ENCODE measurements around the gene HOXA2. TPM values are rescaled to one million over a fixed set of nuclear protein-coding genes. Genes with fewer than 3 reads are reported as not detected.

The HOXA2 gene
- total and polyA plus RNA-seq, 4 donors: 0.05 to 0.13 (median 0.08) TPM

- H3K27me3 ChIP-seq (ENCODE audit: control insufficient read depth in 4 of 4, insufficient read depth in 4 of 4, low read length in 3 of 4): peaks cover 19 to 49% (median 40%) of the 10 kb centered on the region in 4 donors
- DNase-seq (ENCODE audit: low spot score): no peak
- no peak overlapping the region for H3K9ac ChIP-seq (ENCODE audit: low read depth in 1 of 2, low read length in 2 of 2)
Observed at GRCh38 chr7:27151341-27151930, 49.0 kb upstream of the HOXA2 start.

GRCh38 chr7:27150568-27151340 lies 48.3 kb upstream of the HOXA2 start:
- Histone ChIP-seq H3K9ac (ENCODE audit: low read depth in 1 of 2, low read length in 2 of 2) (no peak overlapping the region), H3K4me3 (ENCODE audit: low read depth in 1 of 3, low read length in 3 of 3) (peak overlapping the region in 2 of 3 donors; percentile 23 to 46), H3K36me3 (ENCODE audit: control insufficient read depth in 4 of 4, insufficient read depth in 3 of 4, low read depth in 1 of 4, low read length in 3 of 4) (no peaks in the 10 kb centered on the region), H3K4me1 (ENCODE audit: control insufficient read depth in 4 of 4, insufficient read depth in 4 of 4, low read length in 3 of 4) (peaks cover 10 to 34% (median 19%) of the 10 kb centered on the region in 4 donors), H3K9me3 (ENCODE audit: control insufficient read depth in 4 of 4, low read length in 3 of 4) (peaks cover 0 to 5% (median 0%) of the 10 kb centered on the region in 4 donors), H3K27ac (ENCODE audit: low read depth in 1 of 2, low read length in 2 of 2) (no peak overlapping the region), H3K27me3 (ENCODE audit: control insufficient read depth in 4 of 4, insufficient read depth in 4 of 4, low read length in 3 of 4) (peaks cover 17 to 49% (median 37%) of the 10 kb centered on the region in 4 donors)
- peak; percentile 66 for DNase-seq (ENCODE audit: low spot score)
- TF ChIP-seq JUND (IDR thresholded peaks at IDR 0.05) (no peak), GABPA (IDR thresholded peaks at IDR 0.05 in 1 of 2, conservative IDR thresholded peaks at IDR 0.05 in 1 of 2) (no peak), ZBTB33 (IDR thresholded peaks at IDR 0.05) (no peak), SP1 (IDR thresholded peaks at IDR 0.05) (no peak), RAD21 (IDR thresholded peaks at IDR 0.05) (peak; percentile 34 to 67), FOXA1 (IDR thresholded peaks at IDR 0.05) (no peak), RXRA (IDR thresholded peaks at IDR 0.05) (no peak), ATF3 (IDR thresholded peaks at IDR 0.05) (no peak), REST (IDR thresholded peaks at IDR 0.05) (no peak), FOXA2 (IDR thresholded peaks at IDR 0.05) (no peak), NR2F2 (IDR thresholded peaks at IDR 0.05) (no peak), CTCF (IDR thresholded peaks at IDR 0.05; ENCODE audit: low read depth, low read length, missing input control) (peak; percentile 67), MAX (IDR thresholded peaks at IDR 0.05) (no peak), EGR1 (IDR thresholded peaks at IDR 0.05; ENCODE audit: low read depth in 2 of 2) (no peak), TAF1 (conservative IDR thresholded peaks at IDR 0.05) (no peak)
- 2% methylated on average over 58 of the region's 58 CpGs for WGBS

More at GRCh38 chr7:27151341-27151930, 49.0 kb upstream of the HOXA2 start:
- no peak overlapping the region for H3K27ac ChIP-seq (ENCODE audit: low read depth in 1 of 2, low read length in 2 of 2)
- H3K9me3 ChIP-seq (ENCODE audit: control insufficient read depth in 4 of 4, low read length in 3 of 4): peaks cover 0 to 5% (median 0%) of the 10 kb centered on the region in 4 donors
- H3K4me3 ChIP-seq (ENCODE audit: low read depth in 1 of 3, low read length in 3 of 3): peak overlapping the region in 1 of 3 donors; percentile 46
- 6% methylated on average over 27 of the region's 27 CpGs for WGBS
- peaks cover 14 to 40% (median 22%) of the 10 kb centered on the region in 4 donors for H3K4me1 ChIP-seq (ENCODE audit: control insufficient read depth in 4 of 4, insufficient read depth in 4 of 4, low read length in 3 of 4)
- no peaks in the 10 kb centered on the region for H3K36me3 ChIP-seq (ENCODE audit: control insufficient read depth in 4 of 4, insufficient read depth in 3 of 4, low read depth in 1 of 4, low read length in 3 of 4)
- no peak for TF ChIP-seq EGR1 (IDR thresholded peaks at IDR 0.05; ENCODE audit: low read depth in 2 of 2)
- no peak for TF ChIP-seq GABPA (IDR thresholded peaks at IDR 0.05 in 1 of 2, conservative IDR thresholded peaks at IDR 0.05 in 1 of 2)
- TF ChIP-seq TAF1 (conservative IDR thresholded peaks at IDR 0.05): no peak
- TF ChIP-seq CTCF (IDR thresholded peaks at IDR 0.05; ENCODE audit: low read depth, low read length, missing input control): no peak
- TF ChIP-seq YY1 (IDR thresholded peaks at IDR 0.05): no peak
